Tibial nerve (tissue), 4 donors: ENCODE data around the gene KRTAP23-1. TPM values are rescaled to one million over a fixed set of nuclear protein-coding genes. Genes with fewer than 3 reads are reported as not detected.

Source experiments
- DNase-seq, 2 donors: peaks; one replicate each; pipeline ENCODE4 v3.0.0-alpha.2; 2019; ENCODE audit warnings: low spot score in 2 of 2
- H3K27ac ChIP-seq, 4 donors: fragments of 200-600 bp; sonication (generic) in 3 of 4; one replicate each; pipeline ENCODE4 v1.5.1; 2017 to 2019; ENCODE audit warnings: mild to moderate bottlenecking in 1 of 4
- H3K27me3 ChIP-seq, 2 donors: fragments of 200-600 bp; sonication (generic) in 1 of 2; one replicate each; pipeline versions ENCODE4 v1.5.1 to v1.6.0; 2017 to 2019
- H3K36me3 ChIP-seq, 3 donors: fragments of 200-600 bp; sonication (generic); one replicate each; pipeline ENCODE4 v1.5.1; 2018 to 2019
- H3K4me1 ChIP-seq, 4 donors: fragments of 200-600 bp; sonication (generic) in 3 of 4; one replicate each; pipeline ENCODE4 v1.5.1; 2017 to 2019
- H3K4me3 ChIP-seq, 4 donors: fragments of 200-600 bp; sonication (generic) in 3 of 4; one replicate each; pipeline ENCODE4 v1.5.1; 2017 to 2019; ENCODE audit warnings: mild to moderate bottlenecking in 1 of 4, moderate library complexity in 1 of 4
- H3K9me3 ChIP-seq, 4 donors: fragments of 200-600 bp; sonication (generic) in 3 of 4; one replicate each; pipeline ENCODE4 v1.5.1; 2017 to 2019
- CTCF ChIP-seq, 5 experiments: fragments of 200-600 bp in 3 of 5; fragments of 450-650 bp in 2 of 5; sonication (generic) in 3 of 5; IDR thresholded peaks; one replicate each; pipeline ENCODE4 v1.5.1; 2016 to 2019; ENCODE audit warnings: antibody characterized with exemption in 5 of 5, mild to moderate bottlenecking in 3 of 5, moderate library complexity in 2 of 5
- EP300 ChIP-seq, 2 donors: sonication (generic); formaldehyde crosslinking; IDR thresholded peaks; one replicate each; pipeline ENCODE4 v1.6.1; 2017; ENCODE audit warnings: antibody characterized with exemption in 2 of 2, mild to moderate bottlenecking in 1 of 2
- POLR2A ChIP-seq, 2 donors: fragments of 450-650 bp; IDR thresholded peaks; one replicate each; pipeline ENCODE4 v1.6.1; 2017; ENCODE audit warnings: antibody characterized with exemption in 2 of 2, mild to moderate bottlenecking in 2 of 2, moderate library complexity in 2 of 2
- WGBS, 2 donors: methylation state at CpG; one replicate each; pipeline ENCODE4 v1.1.5; 2018; 5-methylcytosine and 5-hydroxymethylcytosine counted together
- total RNA-seq, 4 donors: library from RNA; depleted of rRNA; stranded (reverse); fragments of >200 nt; gene quantifications; one replicate each; pipeline ENCODE4 v1.1.0, GENCODE V29; 2016

KRTAP23-1 gene
- not detected for total RNA-seq

GRCh38 chr21:30348506-30348905 lies at the start of gene KRTAP23-1:
Gene KRTAP23-1, minus strand, starts transcription at chr21:30348606. Its CDS starts 0 bp downstream, at chr21:30348606.
- no peak for DNase-seq
- Histone ChIP-seq H3K36me3 (no peaks in the 10 kb centered on the region), H3K27ac (no peak within 1 kb of the TSS), H3K9me3 (no peaks in the 10 kb centered on the region), H3K27me3 (no peaks in the 10 kb centered on the region), H3K4me3 (no peak within 1 kb of the TSS), H3K4me1 (no peaks in the 10 kb centered on the region)
- no peak for TF ChIP-seq CTCF (IDR thresholded peaks at IDR 0.05)
- no peak for TF ChIP-seq POLR2A (IDR thresholded peaks at IDR 0.05)
- TF ChIP-seq EP300 (IDR thresholded peaks at IDR 0.05) = no peak
- 88% methylated on average over 4 of the region's 4 CpGs for WGBS, 2 donors

DNA sequence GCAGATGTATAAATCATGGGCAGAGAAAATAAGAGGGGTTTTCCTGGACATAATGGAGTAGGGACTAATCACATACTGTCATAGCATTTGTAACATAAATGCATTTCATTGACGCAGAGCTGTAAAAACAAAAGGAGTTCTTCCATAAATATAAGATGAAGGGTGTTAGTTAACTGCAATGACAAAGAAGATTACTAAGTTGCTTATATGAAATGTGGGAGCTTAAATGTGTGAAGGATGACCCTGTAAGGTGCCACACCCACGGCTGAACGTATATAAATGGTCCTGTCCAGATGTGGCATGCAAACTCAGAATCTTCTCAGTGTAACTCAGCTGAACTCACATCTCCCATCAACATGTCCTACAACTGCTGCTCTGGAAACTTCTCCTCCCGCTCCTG lies 47.3 kb upstream of the KRTAP23-1 start, which contains the start of gene KRTAP13-1:
KRTAP13-1 (plus strand) TSS at position 301 of the 400 bp plus-strand sequence; CDS start at position 357, 56 bp downstream.
- H3K36me3 ChIP-seq = no peaks in the 10 kb centered on the region
- H3K27me3 ChIP-seq = no peaks in the 10 kb centered on the region
- TF ChIP-seq CTCF (IDR thresholded peaks at IDR 0.05) (no peak), POLR2A (IDR thresholded peaks at IDR 0.05) (no peak), EP300 (IDR thresholded peaks at IDR 0.05) (no peak)
- 69 to 73% methylated on average over 4 of the region's 4 CpGs for WGBS, 2 donors
- no peaks in the 10 kb centered on the region for H3K4me1 ChIP-seq
- H3K27ac ChIP-seq = no peak within 1 kb of the TSS
- H3K4me3 ChIP-seq = no peak within 1 kb of the TSS
- peaks cover 0 to 5% (median 0%) of the 10 kb centered on the region in 4 donors for H3K9me3 ChIP-seq
- DNase-seq = no peak

GRCh38 chr21:30391492-30392025 lies 43.2 kb upstream of the KRTAP23-1 start:
- Histone ChIP-seq H3K4me1 (no peaks in the 10 kb centered on the region), H3K36me3 (no peaks in the 10 kb centered on the region), H3K4me3 (no peak overlapping the region), H3K27me3 (no peaks in the 10 kb centered on the region), H3K27ac (no peak overlapping the region), H3K9me3 (peaks cover 0 to 12% (median 0%) of the 10 kb centered on the region in 4 donors)
- no peak for TF ChIP-seq EP300 (IDR thresholded peaks at IDR 0.05)
- TF ChIP-seq CTCF (IDR thresholded peaks at IDR 0.05) = no peak
- no peak for TF ChIP-seq POLR2A (IDR thresholded peaks at IDR 0.05)
- no peak for DNase-seq
- 35 to 47% methylated on average over 2 of the region's 2 CpGs for WGBS, 2 donors

GRCh38 chr21:30382201-30382600 lies 33.8 kb upstream of the KRTAP23-1 start:
- Histone ChIP-seq H3K27me3 (no peaks in the 10 kb centered on the region), H3K4me3 (no peak overlapping the region), H3K27ac (no peak overlapping the region), H3K36me3 (no peaks in the 10 kb centered on the region), H3K4me1 (no peaks in the 10 kb centered on the region), H3K9me3 (no peaks in the 10 kb centered on the region)
- TF ChIP-seq EP300 (IDR thresholded peaks at IDR 0.05) (no peak), POLR2A (IDR thresholded peaks at IDR 0.05) (no peak), CTCF (IDR thresholded peaks at IDR 0.05) (no peak)
- DNase-seq = no peak
- WGBS, 2 donors = 42 to 53% methylated on average over 1 of the region's 1 CpG

DNA sequence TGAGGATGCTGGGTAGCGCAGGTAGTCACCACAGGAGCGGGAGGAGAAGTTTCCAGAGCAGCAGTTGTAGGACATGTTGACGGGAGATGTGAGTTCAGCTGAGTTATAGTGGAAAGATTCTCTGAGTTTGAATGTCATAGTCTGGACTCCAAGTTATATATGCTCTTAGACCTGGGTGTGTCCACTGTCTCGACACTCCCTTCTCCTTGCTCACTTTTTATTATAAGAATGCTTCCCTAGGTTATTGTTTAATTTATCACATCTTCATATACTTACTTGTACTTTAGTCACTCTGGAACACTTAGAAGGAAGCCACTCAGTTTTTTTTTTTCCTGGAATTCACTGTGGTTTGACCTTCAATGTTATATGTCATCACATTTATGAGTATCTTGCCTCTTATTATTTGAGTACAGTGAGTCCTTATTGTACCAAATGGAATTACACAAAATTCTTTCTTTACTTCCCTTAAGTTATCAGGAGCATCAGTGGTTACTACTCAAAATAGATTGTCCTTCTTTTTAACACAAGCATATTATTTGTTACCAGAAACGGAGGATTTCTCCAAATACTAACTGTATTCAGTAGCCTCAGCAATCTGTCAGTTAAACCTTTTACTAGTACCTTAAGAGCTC lies 23.8 kb upstream of the KRTAP23-1 start, which contains the start of gene KRTAP13-2:
KRTAP13-2 (minus strand) TSS at position 133 of the 632 bp plus-strand sequence; CDS start at position 75, 58 bp downstream.
- Histone ChIP-seq H3K27ac (no peak within 1 kb of the TSS), H3K4me3 (no peak within 1 kb of the TSS), H3K27me3 (no peaks in the 10 kb centered on the region), H3K4me1 (no peaks in the 10 kb centered on the region), H3K36me3 (no peaks in the 10 kb centered on the region), H3K9me3 (peaks cover 0 to 4% (median 0%) of the 10 kb centered on the region in 4 donors)
- TF ChIP-seq CTCF (IDR thresholded peaks at IDR 0.05) = no peak
- no peak for TF ChIP-seq EP300 (IDR thresholded peaks at IDR 0.05)
- no peak for TF ChIP-seq POLR2A (IDR thresholded peaks at IDR 0.05)
- WGBS, 2 donors = 73 to 82% methylated on average over 5 of the region's 5 CpGs
- no peak for DNase-seq
